PFSK-1 (cell line): ENCODE measurements around the gene PDIA2.

Experiments
- FOXP2 ChIP-seq: optimal IDR thresholded peaks from 2 replicates; pipeline ENCODE3; 2011; ENCODE audit warnings: borderline replicate concordance, control low read depth, inconsistent platforms; ENCODE audit not compliant: insufficient read depth; ENCODE audit errors: extremely low read length, extremely low read depth
- POLR2AphosphoS5 ChIP-seq: IDR thresholded peaks from 2 replicates; pipeline ENCODE4 v1.6.1; 2012; ENCODE audit warnings: low read depth, mild to moderate bottlenecking, control low read depth, low read length, moderate library complexity
- REST ChIP-seq, 2 experiments: IDR thresholded peaks; 2 replicates each; pipeline versions ENCODE4 v1.6.1 to v1.8.0; 2011 to 2012; ENCODE audit warnings: low read depth in 2 of 2, low read length in 2 of 2, control low read depth in 1 of 2, inconsistent platforms in 1 of 2, mild to moderate bottlenecking in 1 of 2, moderate library complexity in 1 of 2; ENCODE audit not compliant: insufficient read depth in 1 of 2
- SIN3A ChIP-seq: IDR thresholded peaks from 2 replicates; pipeline ENCODE4 v1.6.1; 2012; ENCODE audit warnings: mild to moderate bottlenecking, low read length, moderate library complexity, borderline replicate concordance; ENCODE audit not compliant: insufficient read depth
- TAF1 ChIP-seq: IDR thresholded peaks from 2 replicates; pipeline ENCODE4 v1.6.1; 2012; ENCODE audit warnings: low read length, control low read depth, borderline replicate concordance; ENCODE audit not compliant: insufficient read depth

PDIA2 gene

GRCh38 chr16:273547-274421 lies 9.2 kb upstream of the PDIA2 start:
- TF ChIP-seq REST (IDR thresholded peaks at IDR 0.05; ENCODE audit: insufficient read depth in 1 of 2, low read depth in 2 of 2, low read length in 2 of 2) (no peak), SIN3A (no peak), POLR2AphosphoS5 (no peak), TAF1 (no peak), FOXP2 (no peak)

GRCh38 chr16:275041-275641 lies 7.8 kb upstream of the PDIA2 start:
- no peak for TF ChIP-seq REST (IDR thresholded peaks at IDR 0.05; ENCODE audit: insufficient read depth in 1 of 2, low read depth in 2 of 2, low read length in 2 of 2)
- TF ChIP-seq FOXP2: no peak
- no peak for TF ChIP-seq TAF1
- no peak for TF ChIP-seq POLR2AphosphoS5
- no peak for TF ChIP-seq SIN3A

- TF ChIP-seq REST (IDR thresholded peaks at IDR 0.05; ENCODE audit: insufficient read depth in 1 of 2, low read depth in 2 of 2, low read length in 2 of 2): no peak
- no peak for TF ChIP-seq FOXP2
- no peak for TF ChIP-seq TAF1
- no peak for TF ChIP-seq POLR2AphosphoS5
- no peak for TF ChIP-seq SIN3A
Measured at GRCh38 chr16:275786-276232, 7.2 kb upstream of the PDIA2 start, which contains the start of gene RGS11. RGS11 (minus strand) TSS chr16:275944; CDS start chr16:275911, 33 bp downstream.

- TF ChIP-seq SIN3A (no peak), POLR2AphosphoS5 (no peak), TAF1 (no peak), FOXP2 (no peak), REST (IDR thresholded peaks at IDR 0.05; ENCODE audit: insufficient read depth in 1 of 2, low read depth in 2 of 2, low read length in 2 of 2) (no peak)
Measured at GRCh38 chr16:276426-277077, 6.4 kb upstream of the PDIA2 start.
